IMR-90 (cell line): ENCODE measurements around the gene PTPN23. TPM values are rescaled to one million over a fixed set of nuclear protein-coding genes. Genes with fewer than 3 reads are reported as not detected.

ENCODE experiments used
- ATAC-seq: fragments of 200-7000 bp; cut with Tn5 transposase; 2 replicates; pipeline ENCODE4 v1.9.1; 2020; ENCODE audit warnings: low read depth, mild to moderate bottlenecking, moderate library complexity
- BruUV-seq: library from RNA; stranded (reverse); fragments of 400-500 nt; replicated peaks from 2 replicates; lab custom pipeline; 2021; lab: Mats Ljungman, UMichigan
- CTCF ChIA-PET: fragments of 300-600 bp; formaldehyde crosslinking; extraction: SDS; loops from one replicate; lab custom pipeline; 2021; ENCODE audit warnings: antibody characterized with exemption; lab: Yijun Ruan, JAX
- POLR2A ChIA-PET: fragments of 300-600 bp; sonication (Branson Sonifier 250); formaldehyde crosslinking; loops from one replicate; lab custom pipeline; 2022; ENCODE audit warnings: antibody characterized with exemption; ENCODE audit not compliant: unreplicated experiment; lab: Charles Lee
- DNase-seq: peaks from one replicate; pipeline ENCODE4 v3.0.0; 2013
- H2AFZ ChIP-seq: replicated peaks from 2 replicates; pipeline ENCODE3; 2013; ENCODE audit warnings: low read length, mild to moderate bottlenecking; ENCODE audit not compliant: poor library complexity
- H2AK5ac ChIP-seq: 2 replicates; pipeline ENCODE4 v1.6.1; 2013; ENCODE audit warnings: low read depth, low read length, inconsistent platforms
- H2AK9ac ChIP-seq: replicated peaks from 2 replicates; pipeline ENCODE3; 2013; ENCODE audit warnings: mild to moderate bottlenecking, low read depth, low read length, moderate library complexity; ENCODE audit not compliant: poor library complexity
- H2BK120ac ChIP-seq: 2 replicates; pipeline ENCODE4 v1.6.1; 2013; ENCODE audit warnings: low read depth, low read length, inconsistent platforms
- H2BK15ac ChIP-seq: 3 replicates; pipeline ENCODE4 v1.6.1; 2013; ENCODE audit warnings: low read depth, low read length, inconsistent platforms
- H2BK20ac ChIP-seq: 2 replicates; pipeline ENCODE4 v1.6.1; 2013; ENCODE audit warnings: low read depth, mild to moderate bottlenecking, inconsistent platforms, low read length, moderate library complexity
- H2BK5ac ChIP-seq: 2 replicates; pipeline ENCODE4 v1.6.1; 2013; ENCODE audit warnings: mild to moderate bottlenecking, low read depth, low read length, inconsistent platforms; ENCODE audit not compliant: poor library complexity, severe bottlenecking
- H3K14ac ChIP-seq: replicated peaks from 2 replicates; pipeline ENCODE4 v1.6.1; 2013; ENCODE audit warnings: low read depth, low read length, inconsistent platforms
- H3K18ac ChIP-seq: 2 replicates; pipeline ENCODE4 v1.6.1; 2013; ENCODE audit warnings: low read depth, low read length, control low read depth
- H3K23ac ChIP-seq: 2 replicates; pipeline ENCODE4 v1.6.1; 2013; ENCODE audit warnings: low read depth, low read length, inconsistent platforms
- H3K27ac ChIP-seq: 2 replicates; pipeline ENCODE4 v1.5.1; 2013; ENCODE audit warnings: mild to moderate bottlenecking, control low read depth, low read length; ENCODE audit not compliant: insufficient read depth
- H3K27me3 ChIP-seq: 2 replicates; pipeline ENCODE4 v1.6.1; 2013; ENCODE audit warnings: low read length; ENCODE audit not compliant: control insufficient read depth, insufficient read depth
- H3K36me3 ChIP-seq: 2 replicates; pipeline ENCODE4 v1.6.1; 2013; ENCODE audit warnings: low read length, mixed read lengths; ENCODE audit not compliant: control insufficient read depth, insufficient read depth
- H3K4ac ChIP-seq: 2 replicates; pipeline ENCODE4 v1.6.1; 2013; ENCODE audit warnings: low read depth, low read length, inconsistent platforms
- H3K4me1 ChIP-seq: 2 replicates; pipeline ENCODE4 v1.6.1; 2013; ENCODE audit warnings: low read length, mixed read lengths; ENCODE audit not compliant: control insufficient read depth, insufficient read depth
- H3K4me2 ChIP-seq: 2 replicates; pipeline ENCODE4 v1.6.1; 2013; ENCODE audit warnings: low read depth, mild to moderate bottlenecking, control low read depth, low read length, moderate library complexity
- H3K4me3 ChIP-seq: 2 replicates; pipeline ENCODE4 v1.5.1; 2013; ENCODE audit warnings: low read depth, mild to moderate bottlenecking, control low read depth, low read length, moderate library complexity; ENCODE audit not compliant: insufficient read depth
- H3K56ac ChIP-seq: 2 replicates; pipeline ENCODE4 v1.6.1; 2013; ENCODE audit warnings: low read length, inconsistent platforms; ENCODE audit not compliant: insufficient read depth; ENCODE audit errors: extremely low read depth
- H3K79me1 ChIP-seq, 2 experiments: 2 replicates each; pipeline ENCODE4 v1.6.1; 2013; ENCODE audit warnings: low read length in 2 of 2, inconsistent platforms in 1 of 2, low read depth in 1 of 2
- H3K9ac ChIP-seq: 2 replicates; pipeline ENCODE4 v1.6.1; 2013; ENCODE audit warnings: low read depth, low read length, control low read depth
- H3K9me1 ChIP-seq: 2 replicates; pipeline ENCODE4 v1.6.1; 2013; ENCODE audit warnings: low read length, inconsistent platforms; ENCODE audit not compliant: insufficient read depth
- H3K9me3 ChIP-seq: 2 replicates; pipeline ENCODE4 v1.6.1; 2013; ENCODE audit warnings: low read length; ENCODE audit not compliant: control insufficient read depth, insufficient read depth
- H4K20me1 ChIP-seq: 2 replicates; pipeline ENCODE4 v1.6.1; 2013; ENCODE audit warnings: low read length, inconsistent platforms; ENCODE audit not compliant: insufficient read depth
- H4K5ac ChIP-seq: 2 replicates; pipeline ENCODE4 v1.6.1; 2013; ENCODE audit warnings: mild to moderate bottlenecking, low read depth, low read length, control low read depth
- H4K8ac ChIP-seq, 2 experiments: 2 replicates each; pipeline ENCODE4 v1.6.1; 2013; ENCODE audit warnings: low read depth in 2 of 2, low read length in 2 of 2, control low read depth in 1 of 2, inconsistent platforms in 1 of 2
- H4K91ac ChIP-seq: 2 replicates; pipeline ENCODE4 v1.6.1; 2013; ENCODE audit warnings: low read depth, low read length, inconsistent platforms; ENCODE audit not compliant: insufficient read depth
- CEBPB ChIP-seq: IDR thresholded peaks from 2 replicates; pipeline ENCODE4 v1.6.1; 2012; ENCODE audit warnings: low read depth, low read length, improper control_type of control experiment
- CHD1 ChIP-seq: IDR thresholded peaks from 2 replicates; pipeline ENCODE4 v1.6.1; 2012; ENCODE audit warnings: low read depth, low read length, improper control_type of control experiment
- FOS ChIP-seq: fragments of 150-350 bp; IDR thresholded peaks from 2 replicates; pipeline ENCODE4 v1.6.1; 2016; ENCODE audit warnings: low read depth, low read length
- NFE2L2 ChIP-seq: fragments of 150-350 bp; IDR thresholded peaks from 2 replicates; pipeline ENCODE4 v1.6.1; 2016; ENCODE audit warnings: low read depth, mild to moderate bottlenecking, low read length
- RCOR1 ChIP-seq: IDR thresholded peaks from 2 replicates; pipeline ENCODE4 v1.6.1; 2012; ENCODE audit warnings: mild to moderate bottlenecking, low read length, improper control_type of control experiment; ENCODE audit not compliant: insufficient replicate concordance
- RFX5 ChIP-seq: IDR thresholded peaks from 2 replicates; pipeline ENCODE4 v1.8.0; 2012; ENCODE audit warnings: low read depth, mild to moderate bottlenecking, low read length, moderate library complexity
- SMC3 ChIP-seq: fragments of 150-350 bp; IDR thresholded peaks from 2 replicates; pipeline ENCODE4 v1.6.1; 2016; ENCODE audit warnings: low read depth, mild to moderate bottlenecking, antibody characterized with exemption, low read length, moderate library complexity
- WGBS, 2 experiments: methylation state at CpG; one replicate each; pipeline versions ENCODE4 v1.1.5 to v1.1.7; 2013; ENCODE audit warnings: missing lambda C conversion rate in 2 of 2; ENCODE audit not compliant: insufficient read length in 1 of 2; ENCODE audit errors: extremely low coverage in 2 of 2; 5-methylcytosine and 5-hydroxymethylcytosine counted together
- dilution Hi-C: fragments of 300-500 bp; cut with HindIII; formaldehyde crosslinking; loops from one replicate; pipeline ENCODE4 v1.14.3; 2018; ENCODE audit warnings: low sequenced_read_pairs; ENCODE audit not compliant: unreplicated experiment
- in situ Hi-C: fragments of 300-500 bp; cut with MboI; formaldehyde crosslinking; loops from 3 replicates; pipeline ENCODE4 v1.14.3; 2019; ENCODE audit warnings: low sequenced_read_pairs, inconsistent platforms, mixed read lengths
- intact Hi-C: fragments of 100-400 bp; cut with micrococcal nuclease; formaldehyde crosslinking; loops from 2 replicates; pipeline ENCODE4 v1.10.0; 2022
- polyA plus RNA-seq, 3 experiments: library from polyadenylated mRNA; depleted of rRNA; stranded (reverse); fragments of >200 nt; gene quantifications; 2 replicates each; pipeline ENCODE4 v1.2.3, GENCODE V29; 2012; ENCODE audit warnings: low replicate concordance in 1 of 3
- total RNA-seq: library from RNA; depleted of rRNA; stranded (reverse); fragments of >200 nt; gene quantifications from 2 replicates; pipeline ENCODE4 v1.2.3, GENCODE V29; 2012

PTPN23 gene
- total and polyA plus RNA-seq, 2 of the 4 experiments (the other 2 are of a cell fraction): 4.5 to 15.1 TPM

DNA sequence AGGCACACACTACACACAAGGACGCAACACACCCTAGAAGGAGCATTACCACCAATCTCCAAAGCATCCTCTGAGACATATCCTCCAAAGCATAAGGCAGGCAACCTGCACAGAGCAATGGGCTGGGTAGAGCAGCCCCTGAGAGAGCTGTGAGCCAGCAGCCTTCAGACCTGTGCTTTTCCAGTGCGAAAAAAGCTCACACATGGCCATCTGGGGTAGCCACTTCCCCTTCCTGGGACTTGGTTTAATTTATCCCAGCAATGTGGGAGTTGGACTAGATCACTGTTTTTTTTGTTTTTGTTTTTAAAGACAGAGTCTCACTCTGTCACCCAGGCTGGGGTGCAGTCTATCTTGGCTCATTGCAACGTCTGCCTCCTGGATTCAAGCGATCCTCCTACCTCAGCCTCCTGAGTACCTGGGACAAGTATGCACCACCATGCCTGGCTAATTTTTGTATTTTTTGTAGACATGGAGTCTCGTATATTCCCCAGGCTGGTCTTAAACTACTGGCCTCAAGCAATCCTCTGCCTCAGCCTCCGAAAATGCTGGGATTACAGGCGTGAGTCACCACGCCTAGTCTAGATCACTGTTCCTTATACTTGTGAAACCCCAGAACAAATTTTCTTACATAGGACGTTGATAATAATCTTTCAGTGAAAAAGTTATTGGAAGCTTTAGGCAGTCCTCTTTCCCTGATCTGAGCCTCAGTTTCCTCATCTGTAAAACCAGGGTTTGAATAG lies 18.9 kb downstream of the PTPN23 start:
- BruUV-seq: no TSS peak
- POLR2A ChIA-PET: interaction anchor here (1.6 kb wide), 1 partner anchor 19 kb away, joined by 8 read pairs; the partner anchor contains the start of gene PTPN23
- no peaks in the 10 kb centered on the region for H3K27me3 ChIP-seq
- no peaks in the 10 kb centered on the region for H3K9me3 ChIP-seq
- intact Hi-C loops: no loop called here
- no peak overlapping the region for H3K4me3 ChIP-seq
- H4K20me1 ChIP-seq: peaks cover 55% of the 10 kb centered on the region
- no peak overlapping the region for H3K27ac ChIP-seq
- peaks cover 56 to 79% of the 10 kb centered on the region in 2 experiments for H3K79me1 ChIP-seq
- no peak overlapping the region for H2AFZ ChIP-seq
- ATAC-seq: no peak
- H2BK15ac ChIP-seq: no peak overlapping the region
- CTCF ChIA-PET: no interaction called here
- H3K9ac ChIP-seq: no peak overlapping the region
- no peak overlapping the region for H2AK9ac ChIP-seq
- TF ChIP-seq RFX5 (no peak), RCOR1 (no peak), CHD1 (no peak), NFE2L2 (no peak), SMC3 (no peak), FOS (0 out of 2 replicates have a peak, but pooled peaks have one; percentile 4), CEBPB (no peak)
- H3K14ac ChIP-seq: 0 out of 2 replicates have a peak overlapping the region, but pooled peaks have one; percentile 8
- no peak overlapping the region for H2BK5ac ChIP-seq
- peaks cover 25% of the 10 kb centered on the region for H3K9me1 ChIP-seq
- in situ Hi-C loops: no loop called here
- peak; percentile 32 for DNase-seq
- H3K36me3 ChIP-seq: peaks cover 10% of the 10 kb centered on the region
- peaks cover 18% of the 10 kb centered on the region for H3K4me1 ChIP-seq
- no peak overlapping the region for H3K4me2 ChIP-seq
- no peak overlapping the region for H4K5ac ChIP-seq
- no peak overlapping the region for H3K4ac ChIP-seq
- H2BK120ac ChIP-seq: no peak overlapping the region
- H4K8ac ChIP-seq: no peak overlapping the region
- WGBS, 2 experiments: 100% methylated on average over 1 of the region's 9 CpGs; no CpG with 5 or more reads in 1 of the 2 experiments
- H2BK20ac ChIP-seq: no peak overlapping the region
- H3K18ac ChIP-seq: no peak overlapping the region
- dilution Hi-C loops: no loop called here
- H3K56ac ChIP-seq: no peak overlapping the region
- no peak overlapping the region for H2AK5ac ChIP-seq
- H3K23ac ChIP-seq: no peak overlapping the region
- H4K91ac ChIP-seq: no peak overlapping the region
